T-helper 2 cell treated with Interferon-gamma antibody and Interleukin-4, amounts not matched to agents 100 ng/mL and 5 ng/mL, for 36 hours (primary cell): ENCODE results near the gene PBOV1. TPM values are rescaled to one million over a fixed set of nuclear protein-coding genes. Genes with fewer than 3 reads are reported as not detected.
"Not testable (repeated sequence)": the region's sequence is repeated elsewhere in the genome, so short reads cannot be mapped to it uniquely, and the experiment has no call there.

ENCODE experiments used
- intact Hi-C: fragments of 100-400 bp; cut with micrococcal nuclease; formaldehyde crosslinking; loops from one replicate; pipeline ENCODE4 v1.15.1; 2023
- total RNA-seq: library from RNA; stranded (reverse); gene quantifications from 2 replicates; pipeline ENCODE4 v1.2.3, GENCODE V29; 2022

PBOV1 gene
- total RNA-seq, 1 donor from 2014 or later, result not detected

DNA sequence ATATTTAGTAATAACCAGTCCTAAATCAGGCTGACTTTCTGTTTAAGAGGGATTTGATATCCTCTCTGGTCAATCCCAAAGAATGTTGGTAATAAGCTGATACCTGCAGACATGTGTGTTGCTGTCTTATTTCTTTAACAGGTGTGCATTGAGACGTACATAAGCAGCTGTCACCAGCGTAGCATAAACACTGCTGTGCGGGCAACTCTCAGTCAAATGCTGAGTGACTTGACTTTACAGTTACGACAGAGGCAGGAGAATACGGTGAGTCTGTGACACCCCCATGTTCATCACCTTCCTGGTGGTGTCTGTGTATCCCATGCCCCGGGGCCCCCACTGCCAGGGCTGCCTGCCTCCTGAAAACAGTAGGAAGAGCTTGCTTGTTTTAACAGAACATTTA is 20.1 kb upstream of the PBOV1 start:
- intact Hi-C loops, result no loop called here

DNA sequence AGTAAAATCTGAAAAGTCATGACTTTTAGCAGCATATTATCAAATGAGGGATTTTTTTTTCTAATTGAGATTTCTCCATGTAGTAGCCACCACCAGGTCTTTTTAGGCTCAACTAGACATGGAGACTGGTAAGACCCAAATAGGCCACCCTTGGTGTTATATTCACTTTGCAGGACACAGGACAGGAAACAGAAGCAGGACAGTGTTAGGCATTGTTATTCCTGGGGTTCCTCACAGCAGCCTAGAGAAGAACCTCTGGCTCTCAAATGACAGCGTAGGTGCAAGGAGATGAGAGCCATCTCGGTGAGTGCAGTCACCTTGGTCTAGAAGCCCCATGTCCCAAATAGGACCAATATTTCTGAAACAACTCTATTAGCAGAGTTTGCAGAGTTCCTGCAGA is 19.2 kb upstream of the PBOV1 start:
- intact Hi-C loops, result no loop called here

DNA sequence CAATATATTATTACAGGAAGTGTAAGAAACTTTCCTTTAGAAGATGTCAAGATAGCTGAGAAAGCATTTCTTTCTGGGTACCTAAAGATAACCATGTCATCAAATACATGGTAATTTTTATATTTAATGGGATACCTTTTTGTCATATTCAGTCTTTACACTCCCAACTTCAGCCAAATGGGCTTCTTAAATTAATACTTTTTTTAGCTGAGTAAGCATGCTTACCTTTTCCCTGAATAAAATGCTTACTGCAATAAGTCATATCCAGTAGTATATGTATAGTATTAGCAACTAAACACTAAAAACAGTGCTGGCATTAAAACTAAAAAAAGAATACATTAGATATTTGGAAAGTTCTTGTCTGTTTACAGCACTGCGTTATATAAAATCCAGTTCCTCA is 17.4 kb upstream of the PBOV1 start:
- intact Hi-C loops, result no loop called here

DNA sequence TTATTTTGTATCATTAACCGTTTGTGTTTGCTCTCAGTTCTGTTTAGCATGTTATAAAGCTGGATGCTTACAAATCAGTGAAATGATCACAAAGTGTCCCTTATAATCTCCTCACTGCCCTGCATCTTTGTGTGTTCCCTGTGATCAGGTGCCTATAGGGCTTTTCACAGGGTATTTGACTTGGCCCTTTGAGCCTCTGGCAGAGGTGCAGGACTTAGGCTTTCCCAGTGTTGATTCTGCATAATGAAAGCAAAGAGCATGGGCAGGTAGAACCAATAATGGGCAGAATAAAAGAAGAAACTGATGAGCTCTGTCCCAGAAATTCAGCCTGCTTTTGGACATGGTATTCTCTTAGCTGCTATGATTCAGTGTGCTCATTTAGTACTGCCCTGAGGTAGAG is 16.9 kb upstream of the PBOV1 start:
- intact Hi-C loops, result no loop called here

DNA sequence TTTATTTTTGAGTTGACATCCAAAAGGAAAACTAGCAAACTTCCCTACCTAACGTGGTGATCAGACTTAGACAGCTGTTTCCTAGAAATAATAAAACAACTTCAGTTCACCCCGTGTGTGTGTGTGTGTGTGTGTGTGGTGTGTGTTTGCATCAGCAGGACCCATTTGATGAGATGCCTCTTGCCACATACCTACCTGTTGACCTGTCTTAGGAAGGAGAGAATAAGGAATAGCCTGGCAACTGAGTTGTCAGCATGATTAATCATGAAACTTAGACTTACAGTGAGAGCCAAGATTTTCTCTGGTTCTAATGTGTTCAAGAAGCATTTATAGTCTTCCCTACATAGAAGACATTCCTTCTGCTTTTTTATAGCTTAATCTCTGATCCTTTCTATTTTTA is 16.1 kb upstream of the PBOV1 start:
- intact Hi-C loops, result no loop called here

DNA sequence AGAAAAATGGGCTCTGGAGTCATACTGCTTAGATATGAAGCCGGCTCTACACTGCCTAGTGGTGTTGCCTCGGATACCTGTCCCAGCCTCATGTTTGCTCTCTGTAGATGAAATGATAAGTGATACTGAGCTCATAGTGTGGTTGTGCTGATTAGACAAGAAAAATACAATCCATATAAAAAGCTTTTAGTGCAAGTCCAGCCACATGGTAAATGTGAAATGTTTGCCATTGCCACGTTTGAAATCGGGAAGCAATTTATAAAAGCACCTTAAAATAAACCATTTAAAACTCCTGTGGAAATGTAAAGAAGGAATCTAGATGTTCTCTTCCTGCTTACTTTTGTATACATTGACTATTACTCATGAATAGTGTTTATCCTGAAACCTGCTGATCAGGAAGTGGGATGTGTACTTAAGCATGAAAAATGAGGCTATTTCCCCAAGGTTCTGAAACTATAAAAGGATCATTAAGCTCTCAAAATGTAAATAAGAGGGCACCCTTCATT is 13.1 kb upstream of the PBOV1 start:
- intact Hi-C loops, result no loop called here

DNA sequence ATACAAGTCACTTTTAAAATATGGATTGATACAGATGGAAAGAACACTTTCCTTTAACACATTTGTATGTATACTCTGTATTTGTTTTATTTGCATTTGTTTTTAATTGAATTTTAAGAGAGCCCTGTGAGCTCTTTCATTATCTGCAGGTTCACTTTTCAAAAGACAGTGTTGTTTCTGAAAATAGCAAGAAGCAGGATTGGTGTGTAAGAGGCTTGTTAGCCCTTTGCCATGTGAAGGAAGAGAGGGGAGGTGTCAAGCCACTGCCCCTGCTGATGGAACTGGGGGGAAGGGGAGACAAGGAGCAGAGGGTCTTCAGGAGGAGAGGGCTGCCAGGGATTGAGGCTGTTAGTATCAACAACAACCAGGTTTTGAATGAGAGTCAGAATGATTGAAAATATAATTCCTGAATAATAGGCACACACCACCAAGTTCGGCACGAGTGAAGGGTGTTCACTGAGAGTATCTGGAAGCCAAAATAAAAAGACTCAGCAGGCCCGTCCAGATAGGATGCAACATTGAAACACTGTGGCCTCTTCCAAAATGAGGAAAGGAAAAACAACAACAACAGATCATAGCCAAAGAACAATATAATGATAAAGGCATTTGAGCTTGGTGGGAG is 12.6 kb upstream of the PBOV1 start:
- intact Hi-C loops, result no loop called here

DNA sequence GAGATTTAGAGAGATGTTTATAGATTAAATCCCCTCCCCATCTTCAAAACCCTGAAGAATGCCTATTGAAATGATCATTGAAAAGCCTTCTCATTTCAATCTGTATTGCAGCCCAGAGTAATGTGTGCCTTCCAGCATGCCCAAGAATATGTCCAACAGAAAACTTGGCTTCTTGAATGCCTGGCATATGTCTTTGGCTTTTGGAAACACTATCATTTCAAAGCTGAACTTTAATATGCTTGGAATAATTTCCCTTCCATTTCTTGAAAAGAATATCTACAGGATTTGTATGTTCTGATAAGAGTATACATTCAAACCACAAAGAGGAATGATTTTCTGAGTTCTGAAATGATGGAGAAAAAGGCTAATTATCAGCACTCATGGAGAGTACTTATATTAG is 11.9 kb upstream of the PBOV1 start:
- intact Hi-C loops, result no loop called here

DNA sequence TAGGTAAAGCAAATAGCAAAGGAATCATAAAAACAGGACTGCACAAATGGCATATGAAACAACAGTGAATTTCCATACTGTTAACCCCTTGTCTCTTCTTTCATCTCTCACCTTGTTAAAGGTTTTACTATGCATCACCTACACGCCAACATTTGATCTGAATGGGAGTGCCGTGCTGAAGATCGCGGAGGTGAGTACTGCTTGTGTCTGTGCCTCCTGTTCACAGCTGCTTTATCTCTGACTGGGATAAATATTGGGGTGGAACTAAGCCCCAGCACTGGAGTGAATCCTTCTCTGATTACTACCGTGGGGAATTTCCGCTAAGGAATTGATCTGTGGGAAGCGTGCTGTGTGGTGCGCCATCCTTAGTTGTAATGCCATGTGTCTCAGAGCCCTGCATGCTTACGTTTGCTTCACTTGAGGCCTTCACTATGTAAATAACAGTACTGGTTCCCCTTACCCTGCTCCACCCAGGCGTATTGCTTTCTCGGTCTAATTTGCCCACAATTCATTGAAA is 11.4 kb upstream of the PBOV1 start:
- intact Hi-C loops, result no loop called here

DNA sequence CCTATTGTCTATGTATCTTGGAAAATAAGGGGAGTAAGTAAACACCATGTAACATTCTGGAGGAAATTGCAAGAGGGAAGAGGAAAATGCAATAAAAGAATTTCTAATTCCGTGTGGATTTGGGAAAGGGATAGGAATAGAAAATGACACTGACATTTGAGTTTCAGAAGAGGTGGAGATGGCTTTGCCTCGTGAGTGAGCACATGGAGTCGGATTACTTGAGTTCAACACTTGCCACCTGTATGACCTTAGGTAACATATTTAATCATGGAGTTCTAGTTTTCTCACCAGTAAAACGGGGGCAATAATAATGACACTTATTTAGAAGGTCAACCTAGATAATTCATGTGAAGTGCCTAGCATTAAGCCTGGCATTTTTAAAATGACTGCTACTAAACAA is 10.8 kb upstream of the PBOV1 start:
- intact Hi-C loops, result no loop called here

DNA sequence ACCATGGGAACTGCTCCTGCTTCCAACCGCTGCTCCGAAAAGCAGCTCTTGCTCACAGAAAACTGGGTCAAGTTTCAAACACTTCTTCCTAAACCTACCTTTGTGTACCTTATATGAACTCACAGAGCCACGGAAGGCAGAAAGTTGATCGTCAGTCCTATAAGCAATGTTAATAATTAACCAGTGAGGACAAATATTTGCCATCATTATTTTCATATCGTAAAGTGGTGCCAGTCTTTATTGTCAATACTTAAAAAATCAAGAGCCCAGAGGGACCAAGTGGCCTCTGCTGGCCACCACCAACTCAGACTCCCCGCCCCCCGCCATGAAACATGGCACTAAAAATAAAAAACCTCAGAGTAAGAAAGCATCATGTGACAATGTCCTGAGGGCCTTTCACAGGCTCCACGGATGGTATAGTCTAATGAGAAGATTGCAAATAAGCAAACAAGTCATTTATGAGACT is 9.1 kb upstream of the PBOV1 start:
- intact Hi-C loops, result no loop called here

DNA sequence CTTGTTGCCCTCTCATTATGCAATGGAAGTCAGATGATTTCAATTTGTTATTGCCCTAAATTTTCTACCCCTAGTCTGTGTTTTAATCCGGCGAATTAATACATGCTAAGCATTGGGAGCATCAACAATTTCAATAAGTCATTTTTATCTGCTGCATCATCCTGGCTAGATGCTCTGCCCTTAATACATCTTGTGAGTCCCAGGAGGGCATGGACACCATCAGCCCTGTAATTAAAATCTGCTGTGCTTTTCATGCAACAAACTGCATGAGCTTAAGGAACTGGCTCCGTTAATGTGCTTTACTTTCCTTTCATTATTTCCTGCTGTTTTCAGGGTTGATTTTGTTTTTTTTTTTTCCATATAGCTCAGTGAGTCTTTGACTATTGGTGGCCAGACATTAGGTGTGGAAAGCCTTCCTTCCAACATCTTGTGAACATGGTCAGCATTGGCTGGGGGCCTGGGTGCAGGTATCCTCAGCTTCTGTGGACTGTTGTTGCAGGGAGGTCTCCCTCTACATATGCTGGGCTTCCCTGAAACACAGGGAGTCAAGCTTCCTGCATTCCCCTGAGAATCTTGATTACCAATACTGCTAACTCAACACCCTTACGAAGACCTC is 8.5 kb upstream of the PBOV1 start:
- intact Hi-C loops, result no loop called here

DNA sequence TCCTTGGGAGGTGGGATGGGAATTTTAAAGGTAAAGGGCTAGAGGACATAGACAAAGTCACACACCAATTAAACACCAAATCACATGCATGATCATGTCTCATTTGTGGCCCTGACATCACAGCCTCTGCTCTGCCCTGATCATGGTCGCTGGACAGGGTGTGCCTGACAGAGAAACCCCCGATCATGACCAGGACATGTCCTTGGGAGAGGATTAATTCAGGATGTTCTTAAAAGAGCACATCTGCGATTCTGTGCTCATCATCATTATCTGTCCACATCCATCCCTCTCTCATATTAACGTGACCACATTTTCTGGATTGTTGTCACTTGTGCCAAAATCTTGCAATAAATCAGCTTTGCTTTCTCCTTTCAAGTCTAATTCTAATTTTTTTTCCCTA is 7.7 kb upstream of the PBOV1 start:
- intact Hi-C loops, result no loop called here

DNA sequence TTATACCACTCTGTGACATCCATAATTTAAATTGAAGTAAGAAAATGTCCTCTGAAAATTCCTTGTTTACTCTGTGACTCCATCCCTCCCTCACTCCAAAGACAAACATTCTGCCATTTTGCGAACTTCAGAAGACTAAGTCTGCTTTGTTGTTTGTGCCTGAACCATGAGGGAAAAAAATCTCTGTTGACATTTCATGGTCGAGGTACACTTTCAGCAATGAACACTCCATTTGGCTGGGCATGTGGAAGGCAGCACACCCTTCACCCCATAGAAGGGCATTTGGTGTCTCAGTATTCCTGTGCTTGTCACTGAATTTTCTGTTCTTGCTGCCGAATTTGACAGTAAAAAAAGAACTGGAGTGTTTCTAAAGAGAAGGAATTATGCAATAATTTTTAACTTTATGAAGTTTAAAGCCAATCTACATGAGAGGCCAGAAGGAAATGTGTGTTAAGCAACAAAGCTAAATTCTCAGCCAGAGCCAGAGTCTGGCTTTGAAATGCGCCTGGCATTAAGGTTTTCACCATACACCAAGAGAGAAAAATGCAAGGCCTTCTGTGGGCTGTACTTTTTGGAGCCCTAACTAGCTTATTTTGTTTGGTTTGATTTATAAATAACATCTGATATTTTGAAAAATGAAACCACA is 4.7 kb upstream of the PBOV1 start:
- intact Hi-C loops, result no loop called here

DNA sequence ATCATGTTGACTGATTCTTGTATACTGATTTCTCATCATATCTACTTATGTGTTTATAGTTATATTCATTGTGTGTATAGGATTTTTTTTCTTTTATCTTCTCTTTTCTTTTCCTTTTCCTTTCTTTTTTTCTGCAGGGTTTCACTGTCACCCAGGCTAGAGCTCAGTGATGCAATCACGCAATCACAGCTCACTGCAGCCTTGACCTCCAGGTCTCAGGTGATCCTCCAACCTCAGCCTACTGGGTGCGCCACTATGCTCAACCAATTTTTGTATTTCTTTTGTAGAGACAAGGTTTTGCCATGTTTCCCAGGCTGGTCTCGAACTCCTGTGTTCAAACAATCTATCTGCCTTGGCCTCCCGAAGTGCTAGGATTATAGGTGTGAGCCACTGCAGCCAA is 1.6 kb upstream of the PBOV1 start:
- intact Hi-C loops, result no loop called here

DNA sequence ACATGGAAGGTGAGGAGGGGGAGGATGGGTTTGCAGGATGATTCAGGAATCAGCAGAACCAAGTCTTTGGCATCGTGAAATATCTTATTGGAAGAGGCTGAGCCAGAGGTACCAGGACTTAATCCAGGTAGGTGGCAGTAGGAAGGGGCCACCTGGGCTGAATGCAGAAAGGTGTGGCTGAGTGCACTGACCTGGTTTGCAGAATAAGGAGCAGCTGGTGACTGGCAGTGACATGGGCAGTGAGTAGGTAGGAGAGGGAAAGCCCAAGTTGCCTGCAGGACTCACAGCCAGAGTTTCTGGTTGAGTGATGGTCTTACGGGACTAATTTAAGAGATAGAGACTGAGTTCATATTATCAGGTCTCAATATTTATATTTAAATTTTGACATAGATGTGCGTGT is 1.1 kb upstream of the PBOV1 start:
- intact Hi-C loops, result no loop called here

DNA sequence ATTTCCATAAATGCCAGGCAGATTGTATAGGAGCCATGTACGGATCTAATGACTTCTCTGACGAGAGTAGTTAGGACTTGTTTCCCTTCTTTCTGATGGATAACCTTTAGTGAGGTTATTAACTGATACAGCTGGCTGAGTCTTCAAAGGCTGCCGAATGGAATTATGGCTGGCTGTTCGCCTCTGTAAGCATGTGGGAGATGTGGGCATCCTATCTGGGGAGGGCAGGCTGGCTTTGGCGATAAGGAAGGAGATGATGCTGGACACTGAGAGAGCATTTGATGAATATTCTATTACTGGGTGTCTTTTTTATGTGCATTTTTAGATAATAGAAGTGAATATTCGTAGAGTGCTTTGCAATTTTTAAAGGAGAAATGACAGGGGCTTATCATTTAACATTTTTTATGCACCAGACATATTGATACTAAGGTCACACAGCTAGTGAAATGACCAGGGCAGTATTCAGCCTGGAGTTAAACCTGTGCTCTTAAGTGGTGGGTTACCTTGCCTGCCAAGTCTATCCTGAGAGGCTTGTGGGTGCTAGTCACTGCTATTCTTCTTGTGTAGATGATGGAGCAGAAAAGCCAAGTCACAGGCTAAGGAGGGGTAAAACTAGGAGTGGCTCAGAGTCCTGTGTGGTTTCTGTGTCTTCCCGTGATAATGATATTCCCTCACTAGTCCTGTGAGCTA is 3.1 kb downstream of the PBOV1 start:
- intact Hi-C loops, result no loop called here

DNA sequence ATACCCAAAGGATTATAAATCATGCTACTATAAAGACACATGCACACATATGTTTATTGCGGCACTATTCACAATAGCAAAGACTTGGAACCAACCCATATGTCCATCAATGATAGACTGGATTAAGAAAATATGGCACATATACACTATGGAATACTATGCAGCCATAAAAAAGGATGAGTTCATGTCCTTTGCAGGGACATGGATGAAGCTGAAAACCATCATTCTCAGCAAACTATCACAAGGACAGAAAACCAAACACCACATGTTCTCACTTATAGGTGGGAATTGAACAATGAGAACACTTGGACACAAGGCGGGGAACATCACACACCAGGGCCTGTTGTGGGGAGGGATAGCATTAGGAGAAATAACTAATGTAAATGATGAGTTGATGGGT is 5.8 kb downstream of the PBOV1 start:
- intact Hi-C loops, result not testable (repeated sequence)

DNA sequence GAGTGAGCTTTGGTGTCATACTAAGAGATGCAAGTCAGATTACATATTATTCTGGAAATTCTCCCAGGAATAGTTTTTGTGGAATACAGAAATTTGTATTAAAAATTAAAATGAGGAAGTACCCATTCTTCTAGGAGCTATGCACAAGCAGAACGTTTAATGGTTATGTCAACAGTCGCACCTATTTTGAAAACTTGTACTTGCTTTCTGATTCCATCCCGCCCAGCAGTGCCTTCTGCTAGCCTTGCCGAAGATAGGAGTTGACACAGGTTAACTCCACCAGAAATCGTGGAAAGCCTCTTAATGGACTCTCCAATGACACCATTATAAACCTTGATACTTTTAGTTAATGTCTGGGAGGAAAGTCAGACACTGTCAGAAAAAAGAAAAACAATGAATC is 6.7 kb downstream of the PBOV1 start:
- intact Hi-C loops, result no loop called here

DNA sequence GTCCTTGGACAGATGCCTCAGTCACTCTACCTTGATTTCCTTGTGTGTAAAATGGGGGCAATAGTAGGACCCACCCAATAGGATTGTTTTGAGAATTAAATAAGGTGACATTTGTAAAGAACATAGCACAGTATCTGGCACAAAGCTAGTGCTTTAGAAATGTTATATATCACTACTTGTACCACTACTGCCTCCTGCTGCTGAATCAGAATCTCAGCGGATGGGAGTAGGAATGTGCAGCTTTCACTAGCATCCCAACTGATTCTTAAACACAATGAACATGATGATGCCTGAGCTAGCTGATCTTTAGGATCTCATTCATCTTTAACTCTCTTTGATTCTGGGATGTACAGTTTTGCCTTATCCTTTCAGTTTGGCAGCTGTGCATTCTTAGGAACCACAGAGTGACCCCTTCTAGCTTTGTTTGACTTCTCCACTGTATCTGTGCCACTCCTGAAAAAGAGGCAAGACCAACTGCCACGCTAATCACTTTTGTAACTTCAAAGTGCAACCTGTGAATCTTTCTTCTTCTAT is 7.2 kb downstream of the PBOV1 start:
- intact Hi-C loops, result no loop called here

DNA sequence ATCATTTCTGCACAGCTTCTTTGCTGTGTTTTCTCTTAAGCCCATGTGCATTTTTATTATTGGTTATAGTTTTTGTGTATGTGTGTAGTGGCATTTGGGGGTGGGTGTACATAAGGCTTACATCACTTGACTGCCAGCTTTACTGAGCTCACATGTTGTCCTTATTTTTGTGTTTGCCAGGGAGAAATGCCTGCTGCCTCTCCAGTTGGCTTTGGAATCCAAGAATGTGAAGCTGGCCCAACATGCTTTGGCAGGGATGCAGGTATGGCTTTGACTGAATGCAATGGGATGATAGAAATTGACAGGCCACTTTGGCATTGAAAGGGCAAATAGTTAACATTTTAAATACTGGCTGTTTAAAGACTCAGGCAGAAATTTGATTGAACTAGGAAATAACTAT is 11.4 kb downstream of the PBOV1 start:
- intact Hi-C loops, result no loop called here
